ENCODE measurements around the gene DNAJB6.

DNA sequence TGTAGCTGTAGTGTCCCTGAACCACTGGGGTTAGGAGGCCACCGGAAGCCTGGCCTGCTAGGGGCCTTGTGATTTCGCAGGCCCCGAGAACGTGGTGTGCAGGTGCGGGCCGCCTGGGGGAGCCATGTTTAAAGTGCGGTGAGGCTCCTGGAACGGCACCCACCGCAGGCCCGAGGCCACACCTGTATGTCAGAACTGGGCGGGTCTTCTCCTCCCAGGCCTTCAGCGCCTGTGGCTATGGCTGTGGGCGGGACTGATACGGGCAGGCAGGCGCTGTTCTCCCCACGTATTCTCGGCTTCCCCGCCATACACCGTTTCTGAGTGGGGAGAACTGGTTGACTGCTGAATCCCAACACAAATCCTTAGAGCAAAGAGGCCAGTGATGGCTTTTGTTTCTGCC is 74.8 kb downstream of the DNAJB6 start:
- TF ChIP-seq POLR2AphosphoS5 (IDR thresholded peaks at IDR 0.05; ENCODE audit: low read depth, low read length) (no peak), POU2F2 (IDR thresholded peaks at IDR 0.05; ENCODE audit: low read depth, low read length) (no peak)
